Effector memory CD4-positive, alpha-beta T cell (primary cell): ENCODE data around the gene EGFR.

Source experiments
- DNase-seq, 3 donors: peaks; one replicate each; pipeline ENCODE4 v3.0.0-alpha.2; 2020
- H3K27ac ChIP-seq: 2 replicates; pipeline ENCODE4 v1.7.0; 2013; ENCODE audit warnings: mild to moderate bottlenecking, low read length, moderate library complexity; ENCODE audit not compliant: insufficient read depth, poor library complexity, severe bottlenecking
- H3K27me3 ChIP-seq: replicated peaks from 2 replicates; pipeline ENCODE4 v1.7.0; 2013; ENCODE audit warnings: mild to moderate bottlenecking, low read length; ENCODE audit not compliant: insufficient read depth, control insufficient read depth, poor library complexity, severe bottlenecking
- H3K36me3 ChIP-seq: 2 replicates; pipeline ENCODE4 v1.7.0; 2013; ENCODE audit warnings: mild to moderate bottlenecking, low read length, moderate library complexity; ENCODE audit not compliant: control insufficient read depth, insufficient read depth
- H3K4me1 ChIP-seq: 2 replicates; pipeline ENCODE4 v1.7.0; 2013; ENCODE audit warnings: low read length, mild to moderate bottlenecking; ENCODE audit not compliant: control insufficient read depth, insufficient read depth, poor library complexity, severe bottlenecking
- H3K4me3 ChIP-seq: 2 replicates; pipeline ENCODE4 v1.7.0; 2013; ENCODE audit warnings: low read length, low read depth, mild to moderate bottlenecking; ENCODE audit not compliant: insufficient read depth, poor library complexity, severe bottlenecking
- H3K9me3 ChIP-seq: 2 replicates; pipeline ENCODE4 v1.7.0; 2013; ENCODE audit warnings: mild to moderate bottlenecking, low read length, moderate library complexity; ENCODE audit not compliant: control insufficient read depth

The EGFR gene

DNA sequence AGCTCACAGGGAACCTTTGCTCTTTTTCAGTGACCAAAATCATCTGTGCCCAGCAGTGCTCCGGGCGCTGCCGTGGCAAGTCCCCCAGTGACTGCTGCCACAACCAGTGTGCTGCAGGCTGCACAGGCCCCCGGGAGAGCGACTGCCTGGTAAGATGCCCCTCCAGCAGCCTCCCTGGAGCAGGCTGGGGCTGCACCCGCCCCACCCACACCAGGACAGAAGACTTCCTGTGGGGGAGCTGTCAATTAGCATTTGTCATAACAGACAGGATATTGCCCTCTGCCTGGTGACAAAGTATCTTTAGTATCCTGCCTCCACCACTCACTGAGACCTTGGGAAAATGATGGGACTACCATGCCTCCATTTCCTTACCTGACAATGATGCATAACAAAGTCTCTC lies 133.7 kb downstream of the EGFR start:
- no peak overlapping the region for H3K27ac ChIP-seq
- no peaks in the 10 kb centered on the region for H3K36me3 ChIP-seq
- H3K4me3 ChIP-seq, result no peak overlapping the region
- no peaks in the 10 kb centered on the region for H3K27me3 ChIP-seq
- no peak for DNase-seq
- no peaks in the 10 kb centered on the region for H3K4me1 ChIP-seq
- H3K9me3 ChIP-seq, result no peaks in the 10 kb centered on the region

DNA sequence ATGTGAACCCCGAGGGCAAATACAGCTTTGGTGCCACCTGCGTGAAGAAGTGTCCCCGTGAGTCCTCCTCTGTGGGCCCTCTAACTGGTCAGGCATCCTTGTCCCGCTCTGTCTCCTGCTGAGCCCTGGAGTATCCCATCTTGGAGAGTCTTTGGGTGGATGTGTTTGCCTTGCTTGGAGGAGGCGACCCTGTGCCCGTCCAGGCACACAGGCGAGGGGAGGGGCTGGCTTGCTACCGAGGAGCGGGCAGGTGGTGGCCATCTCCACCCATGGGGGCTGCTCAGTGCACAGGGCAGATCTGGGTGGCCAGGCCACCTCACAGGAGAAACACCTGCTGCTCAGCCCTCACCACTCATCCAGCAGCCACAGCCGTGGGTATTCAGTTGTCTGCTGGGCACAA lies 135.3 kb downstream of the EGFR start:
- Histone ChIP-seq H3K36me3 (no peaks in the 10 kb centered on the region), H3K9me3 (no peaks in the 10 kb centered on the region), H3K27ac (no peak overlapping the region), H3K27me3 (no peaks in the 10 kb centered on the region), H3K4me3 (no peak overlapping the region), H3K4me1 (no peaks in the 10 kb centered on the region)
- no peak for DNase-seq

DNA sequence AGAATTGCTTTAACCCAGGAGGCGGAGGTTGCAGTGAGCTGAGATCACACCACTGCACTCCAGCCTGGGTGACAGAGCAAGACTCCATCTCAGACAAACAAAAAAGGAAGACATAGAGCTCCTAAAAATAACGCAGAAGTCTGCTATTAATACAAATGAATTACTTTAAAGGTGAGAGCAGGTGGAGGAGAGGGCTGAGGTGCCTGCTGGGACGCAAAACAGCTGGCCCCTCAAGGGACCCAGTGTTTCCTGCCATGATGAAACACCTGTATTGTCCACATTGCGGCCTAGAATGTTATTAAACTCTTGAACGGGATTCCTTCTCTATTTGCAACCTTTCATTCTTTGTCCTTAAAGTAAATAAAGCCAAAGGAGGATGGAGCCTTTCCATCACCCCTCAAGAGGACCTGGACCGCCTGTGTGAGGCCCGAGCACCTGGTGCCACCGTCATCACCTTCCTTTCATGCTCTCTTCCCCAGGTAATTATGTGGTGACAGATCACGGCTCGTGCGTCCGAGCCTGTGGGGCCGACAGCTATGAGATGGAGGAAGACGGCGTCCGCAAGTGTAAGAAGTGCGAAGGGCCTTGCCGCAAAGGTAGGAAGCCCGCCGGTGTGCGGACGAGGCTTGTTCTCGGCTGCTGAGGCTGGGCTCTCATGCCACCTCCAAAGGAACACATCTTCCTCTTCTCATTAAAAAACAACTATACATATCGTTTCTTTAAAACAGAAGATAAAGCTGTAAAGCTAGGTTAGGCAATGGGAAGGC lies 136.7 kb downstream of the EGFR start:
- H3K27ac ChIP-seq, result no peak overlapping the region
- DNase-seq, result no peak
- no peaks in the 10 kb centered on the region for H3K36me3 ChIP-seq
- no peaks in the 10 kb centered on the region for H3K9me3 ChIP-seq
- H3K4me1 ChIP-seq, result no peaks in the 10 kb centered on the region
- H3K4me3 ChIP-seq, result no peak overlapping the region
- H3K27me3 ChIP-seq, result no peaks in the 10 kb centered on the region

DNA sequence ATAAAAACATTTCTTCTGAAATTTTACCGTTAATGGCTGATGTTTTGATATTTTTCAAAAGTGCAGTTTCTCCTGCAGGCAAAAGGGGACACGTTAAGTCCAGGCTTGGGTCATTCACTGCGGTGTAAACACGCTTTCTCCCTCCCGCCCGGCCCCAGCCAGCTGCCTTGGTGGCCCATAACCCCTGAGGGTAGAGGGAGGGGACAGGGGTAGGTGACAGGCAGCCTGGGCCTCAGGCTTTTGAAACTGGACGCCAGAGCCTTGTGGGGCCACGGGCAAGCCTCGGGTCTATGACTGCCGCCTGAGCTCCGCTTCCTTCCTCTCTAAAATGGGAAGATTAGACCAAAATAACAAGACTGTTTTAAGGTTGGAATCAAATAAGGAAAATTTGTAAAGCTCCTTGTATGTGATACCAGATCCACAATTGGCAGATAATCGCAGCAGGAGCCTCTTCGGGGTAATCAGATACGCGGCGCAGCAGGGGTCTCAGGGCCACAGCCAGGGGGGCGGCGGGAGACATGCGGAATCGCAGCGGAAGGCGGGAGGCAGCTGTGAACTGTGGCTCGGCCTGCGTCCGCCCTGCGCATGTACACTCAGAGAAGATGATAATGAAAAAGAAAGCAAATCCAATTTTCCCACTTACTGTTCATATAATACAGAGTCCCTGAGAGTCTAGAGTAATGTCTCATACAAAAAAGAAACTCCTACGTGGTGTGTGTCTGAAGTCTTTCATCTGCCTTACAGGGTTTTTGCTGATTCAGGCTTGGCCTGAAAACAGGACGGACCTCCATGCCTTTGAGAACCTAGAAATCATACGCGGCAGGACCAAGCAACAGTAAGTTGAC lies 138.3 kb downstream of the EGFR start:
- H3K36me3 ChIP-seq, result no peaks in the 10 kb centered on the region
- no peaks in the 10 kb centered on the region for H3K27me3 ChIP-seq
- no peak overlapping the region for H3K27ac ChIP-seq
- no peaks in the 10 kb centered on the region for H3K9me3 ChIP-seq
- H3K4me3 ChIP-seq, result no peak overlapping the region
- H3K4me1 ChIP-seq, result no peaks in the 10 kb centered on the region
- no peak for DNase-seq

DNA sequence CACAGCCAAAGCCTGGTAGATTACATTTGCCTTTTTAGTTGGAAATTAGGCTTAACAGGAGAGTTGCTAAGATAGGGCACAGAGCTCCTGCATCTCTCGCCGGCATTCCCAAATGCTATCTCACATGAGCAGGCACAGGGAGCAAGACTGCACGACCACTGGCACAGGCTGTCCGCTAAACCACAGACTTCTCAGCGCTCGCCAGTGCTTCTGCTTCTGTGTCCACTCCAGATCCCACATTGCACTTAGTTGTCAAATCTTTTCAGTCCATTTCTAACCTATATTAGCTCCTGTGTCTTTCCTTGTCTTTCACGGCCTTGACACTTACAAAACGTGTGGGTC lies 138.9 kb downstream of the EGFR start:
- Histone ChIP-seq H3K27me3 (no peaks in the 10 kb centered on the region), H3K4me3 (no peak overlapping the region), H3K9me3 (no peaks in the 10 kb centered on the region), H3K36me3 (no peaks in the 10 kb centered on the region), H3K27ac (no peak overlapping the region), H3K4me1 (no peaks in the 10 kb centered on the region)
- no peak for DNase-seq

DNA sequence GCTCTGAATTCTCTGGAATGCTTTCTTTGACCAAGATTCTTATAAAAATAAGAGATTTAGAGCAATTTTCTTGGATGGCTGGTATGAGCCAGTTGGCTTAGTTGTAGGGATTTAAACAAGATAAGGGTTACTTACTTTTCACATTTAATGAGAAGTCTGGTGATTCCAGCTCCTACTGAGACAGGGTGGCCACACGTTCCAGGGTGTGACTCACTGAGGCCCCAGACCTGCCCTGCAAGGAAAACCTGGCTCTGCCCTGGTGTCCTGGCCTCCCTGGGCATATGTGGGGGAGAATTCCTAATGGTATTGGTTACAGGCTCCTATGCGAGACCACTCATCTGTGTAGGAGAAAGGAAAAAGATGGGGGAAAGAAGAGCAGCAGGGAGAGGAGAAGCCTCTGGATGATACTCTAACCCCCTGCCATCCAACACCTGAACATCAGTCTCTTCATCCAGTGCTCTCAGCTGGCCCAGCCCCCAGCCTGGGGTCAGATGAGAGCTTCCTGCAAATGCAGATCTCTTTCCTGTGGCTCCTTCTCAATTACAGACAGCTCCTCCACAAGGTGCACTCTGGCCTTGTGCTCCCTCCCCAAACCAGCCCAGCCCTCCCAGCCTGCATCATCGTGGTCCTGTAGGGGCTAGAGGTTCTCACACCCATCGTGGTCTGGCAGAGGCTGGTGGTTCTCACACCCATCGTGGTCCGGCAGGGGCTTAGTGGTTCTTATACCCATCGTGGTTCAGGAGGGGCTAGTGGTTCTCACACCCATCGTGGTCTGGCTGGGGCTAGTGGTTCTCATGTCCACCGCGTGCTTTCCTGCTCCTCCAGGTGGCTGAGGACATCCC lies 139.9 kb downstream of the EGFR start:
- Histone ChIP-seq H3K4me3 (no peak overlapping the region), H3K27ac (no peak overlapping the region), H3K4me1 (no peaks in the 10 kb centered on the region), H3K9me3 (no peaks in the 10 kb centered on the region), H3K36me3 (no peaks in the 10 kb centered on the region), H3K27me3 (no peaks in the 10 kb centered on the region)
- DNase-seq, result no peak

DNA sequence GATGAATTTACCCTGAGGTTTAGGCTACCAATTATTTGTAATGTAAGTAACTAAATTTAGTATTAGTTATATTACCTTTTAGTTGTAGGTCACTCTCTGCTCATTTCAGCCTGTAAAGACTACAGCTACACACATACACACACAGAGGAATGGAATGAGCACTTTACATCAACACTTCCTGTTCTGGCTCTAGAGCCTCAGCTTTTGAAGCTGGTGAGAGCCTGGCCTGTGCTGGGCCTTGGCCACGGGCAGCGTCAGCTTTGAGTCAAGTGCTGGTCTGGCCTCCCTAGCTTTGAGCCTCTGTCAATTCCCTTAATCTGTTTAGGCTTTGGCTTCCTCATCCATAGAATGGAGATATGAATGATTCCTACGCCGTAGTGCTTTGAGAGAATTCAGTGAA lies 141.7 kb downstream of the EGFR start:
- Histone ChIP-seq H3K4me3 (no peak overlapping the region), H3K27ac (no peak overlapping the region), H3K27me3 (no peaks in the 10 kb centered on the region), H3K36me3 (no peaks in the 10 kb centered on the region), H3K9me3 (no peaks in the 10 kb centered on the region), H3K4me1 (no peaks in the 10 kb centered on the region)
- DNase-seq, result no peak

DNA sequence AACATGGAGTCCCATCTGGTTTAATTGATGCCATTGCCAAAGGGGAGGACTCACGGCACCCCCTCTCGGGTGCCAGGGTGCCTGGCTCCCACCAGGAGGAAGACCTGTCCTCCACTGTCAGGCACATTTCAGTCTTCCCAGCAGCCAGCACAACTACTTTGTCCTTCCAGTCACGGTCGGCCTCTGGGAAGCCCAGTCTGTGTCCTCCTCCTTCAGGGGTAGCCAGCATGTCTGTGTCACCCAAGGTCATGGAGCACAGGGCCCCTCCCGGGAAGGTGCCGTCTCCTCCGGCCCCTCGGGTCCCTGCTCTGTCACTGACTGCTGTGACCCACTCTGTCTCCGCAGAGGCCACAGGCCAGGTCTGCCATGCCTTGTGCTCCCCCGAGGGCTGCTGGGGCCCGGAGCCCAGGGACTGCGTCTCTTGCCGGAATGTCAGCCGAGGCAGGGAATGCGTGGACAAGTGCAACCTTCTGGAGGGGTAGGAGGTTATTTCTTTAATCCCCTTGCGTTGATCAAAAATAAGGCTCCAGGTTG lies 142.4 kb downstream of the EGFR start:
- H3K36me3 ChIP-seq, result no peaks in the 10 kb centered on the region

DNA sequence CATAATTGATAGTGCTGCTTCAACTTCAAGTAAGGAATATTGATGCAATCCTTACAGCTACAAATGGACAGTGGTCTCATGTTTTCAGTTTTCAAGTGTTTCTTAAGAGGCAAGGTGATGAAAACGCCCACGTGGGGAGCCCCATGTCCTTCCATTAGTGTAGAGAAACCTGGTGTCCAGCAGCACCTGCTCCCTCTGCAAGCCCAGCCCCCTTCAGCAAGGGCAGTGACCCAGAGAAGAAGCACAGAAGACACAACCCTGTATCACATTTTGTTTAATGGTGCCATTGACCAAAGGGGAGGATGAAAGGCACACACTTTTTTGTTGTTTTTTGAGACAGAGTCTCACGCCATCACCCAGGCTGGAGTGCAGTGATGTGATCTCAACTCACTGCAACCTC lies 143.7 kb downstream of the EGFR start:
- Histone ChIP-seq H3K36me3 (no peaks in the 10 kb centered on the region), H3K27ac (no peak overlapping the region), H3K9me3 (no peaks in the 10 kb centered on the region), H3K4me3 (no peak overlapping the region), H3K27me3 (no peaks in the 10 kb centered on the region), H3K4me1 (no peaks in the 10 kb centered on the region)
- no peak for DNase-seq

More for the DNA sequence above, 142.4 kb downstream of the EGFR start:
- Histone ChIP-seq H3K27me3 (no peaks in the 10 kb centered on the region), H3K27ac (no peak overlapping the region), H3K9me3 (no peaks in the 10 kb centered on the region), H3K4me1 (no peaks in the 10 kb centered on the region), H3K4me3 (no peak overlapping the region)
- DNase-seq, result no peak
